Mucosa of descending colon (tissue), 3 donors: ENCODE data around the gene ZFPM1. TPM values are rescaled to one million over a fixed set of nuclear protein-coding genes. Genes with fewer than 3 reads are reported as not detected.

Source experiments
- ATAC-seq: fragments of 200-7000 bp; cut with Tn5 transposase; one replicate; pipeline ENCODE4 v1.9.1; 2020; ENCODE audit warnings: mild to moderate bottlenecking, moderate library complexity
- DNase-seq, 3 donors: peaks; one replicate each; pipeline ENCODE4 v3.0.0-alpha.2; 2020
- H3K36me3 ChIP-seq: fragments of 200-600 bp; one replicate; pipeline ENCODE4 v1.8.0; 2021; ENCODE audit warnings: low read depth, mild to moderate bottlenecking
- H3K4me1 ChIP-seq: fragments of 200-600 bp; one replicate; pipeline ENCODE4 v1.8.0; 2021; ENCODE audit warnings: low read depth, mild to moderate bottlenecking
- H3K4me3 ChIP-seq: fragments of 200-600 bp; one replicate; pipeline ENCODE4 v1.8.0; 2021; ENCODE audit warnings: mild to moderate bottlenecking
- H3K9me3 ChIP-seq: fragments of 200-600 bp; one replicate; pipeline ENCODE4 v1.8.0; 2021; ENCODE audit warnings: mild to moderate bottlenecking
- intact Hi-C, 2 donors: fragments of 100-400 bp; cut with DNase I in 1 of 2; cut with micrococcal nuclease in 1 of 2; formaldehyde crosslinking; loops; one replicate each; pipeline versions ENCODE4 v1.11.0 to v1.11.1; 2022; cut with DNase I, micrococcal nuclease
- total RNA-seq, 3 donors: library from RNA; stranded (reverse); fragmentation: NEBNext Ultra II Directional in 2 of 3; extraction: Animal tissue kit (Norgen Biotek cat#: 25700) in 2 of 3; gene quantifications; one replicate each; pipeline versions ENCODE4 v1.2.1 to v1.2.4, GENCODE V29; 2021 to 2023
- TF ChIP-seq, protein P1 (sequence below): fragments of 200-600 bp; IDR thresholded peaks from one replicate; pipeline ENCODE4 v1.8.0; 2022; ENCODE audit warnings: antibody characterized with exemption, mild to moderate bottlenecking
- donor health status: DM: no; HTN: no; CAD: no; lungs with moderate emphysema.
- donor health status: DM: no; HTN: no; CAD: no.
- donor health status: DM: no; HTN: yes; CAD: no.

The ZFPM1 gene
- total RNA-seq, 3 donors from 2014 or later: 5.2 to 10.3 (median 7.2) TPM

DNA sequence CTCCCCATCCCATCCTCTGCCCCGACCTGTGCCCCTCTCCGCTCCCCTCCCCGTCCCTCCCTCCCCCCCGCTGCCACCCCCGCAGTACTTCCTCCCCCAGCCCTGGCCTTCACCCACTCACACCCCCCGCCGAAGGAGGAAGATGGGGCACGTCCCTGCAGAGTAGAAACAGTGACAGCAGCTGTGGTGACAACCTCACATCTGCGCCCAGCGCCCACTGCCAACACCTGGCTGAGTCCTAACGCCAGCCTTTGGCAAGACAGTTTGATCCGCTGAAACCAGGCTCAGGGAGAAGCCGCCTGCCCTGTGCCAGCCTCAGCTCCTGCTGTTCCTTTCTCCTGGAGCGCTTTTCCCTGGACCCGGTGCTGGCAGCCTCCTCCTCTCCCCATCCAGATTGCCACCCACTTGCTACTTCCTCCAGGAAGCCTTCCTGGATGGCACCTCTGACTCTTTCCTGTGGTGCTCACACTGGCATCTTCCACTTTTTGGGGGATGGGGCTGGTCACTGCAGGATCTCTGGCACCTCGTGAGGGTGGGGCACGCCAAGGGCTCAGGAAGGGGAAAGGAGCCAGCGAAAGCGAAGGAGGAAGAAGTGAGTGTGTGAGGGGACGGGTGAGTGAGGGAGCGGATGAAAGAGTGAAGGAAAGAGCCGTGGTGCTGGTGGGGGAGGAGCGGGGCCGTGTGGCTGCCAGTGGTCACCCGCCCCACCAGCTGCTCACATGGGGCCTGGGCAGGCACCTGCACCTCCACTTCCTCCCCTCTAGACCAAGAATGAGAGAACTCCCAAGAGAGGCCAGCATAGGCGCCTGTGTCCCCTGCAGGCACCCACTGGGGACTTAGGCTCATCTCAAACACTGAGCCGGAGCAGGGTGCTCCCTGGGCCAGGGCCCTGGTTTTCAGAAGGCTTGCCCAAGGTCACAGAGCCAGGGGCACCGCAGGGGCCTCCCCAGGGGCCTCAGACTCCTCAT lies 27.0 kb downstream of the ZFPM1 start:
- DNase-seq (no peak), ATAC-seq (peak; percentile 51)
- intact Hi-C loops: no loop called here
- TF ChIP-seq, protein P1, sequence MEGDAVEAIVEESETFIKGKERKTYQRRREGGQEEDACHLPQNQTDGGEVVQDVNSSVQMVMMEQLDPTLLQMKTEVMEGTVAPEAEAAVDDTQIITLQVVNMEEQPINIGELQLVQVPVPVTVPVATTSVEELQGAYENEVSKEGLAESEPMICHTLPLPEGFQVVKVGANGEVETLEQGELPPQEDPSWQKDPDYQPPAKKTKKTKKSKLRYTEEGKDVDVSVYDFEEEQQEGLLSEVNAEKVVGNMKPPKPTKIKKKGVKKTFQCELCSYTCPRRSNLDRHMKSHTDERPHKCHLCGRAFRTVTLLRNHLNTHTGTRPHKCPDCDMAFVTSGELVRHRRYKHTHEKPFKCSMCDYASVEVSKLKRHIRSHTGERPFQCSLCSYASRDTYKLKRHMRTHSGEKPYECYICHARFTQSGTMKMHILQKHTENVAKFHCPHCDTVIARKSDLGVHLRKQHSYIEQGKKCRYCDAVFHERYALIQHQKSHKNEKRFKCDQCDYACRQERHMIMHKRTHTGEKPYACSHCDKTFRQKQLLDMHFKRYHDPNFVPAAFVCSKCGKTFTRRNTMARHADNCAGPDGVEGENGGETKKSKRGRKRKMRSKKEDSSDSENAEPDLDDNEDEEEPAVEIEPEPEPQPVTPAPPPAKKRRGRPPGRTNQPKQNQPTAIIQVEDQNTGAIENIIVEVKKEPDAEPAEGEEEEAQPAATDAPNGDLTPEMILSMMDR: no peak
- H3K4me1 ChIP-seq: no peaks in the 10 kb centered on the region
- no peaks in the 10 kb centered on the region for H3K36me3 ChIP-seq
- H3K4me3 ChIP-seq: no peak overlapping the region
- H3K9me3 ChIP-seq: no peaks in the 10 kb centered on the region

DNA sequence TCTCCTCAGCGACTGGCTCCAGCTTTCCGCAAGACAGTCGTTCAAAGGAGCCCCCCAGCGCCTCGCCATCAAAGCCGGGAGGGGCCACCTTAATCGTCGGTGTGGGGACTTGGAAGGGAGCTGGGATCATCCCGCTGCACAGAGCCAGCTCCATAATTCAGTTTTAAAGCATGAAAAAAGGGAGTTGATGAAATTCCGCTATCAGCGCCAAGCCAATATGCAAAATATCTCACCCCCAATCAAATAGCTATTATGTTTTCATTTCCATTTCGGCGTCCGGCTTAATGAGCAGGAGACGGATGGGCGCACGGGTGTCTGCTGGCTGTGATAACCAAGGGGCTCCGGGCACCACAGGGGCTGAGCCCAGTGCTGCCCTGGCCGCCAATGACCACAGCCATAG lies 27.7 kb downstream of the ZFPM1 start:
- no peak overlapping the region for H3K4me3 ChIP-seq
- DNase-seq (no peak), ATAC-seq (no peak)
- H3K4me1 ChIP-seq: no peaks in the 10 kb centered on the region
- H3K36me3 ChIP-seq: no peaks in the 10 kb centered on the region
- TF ChIP-seq, protein P1: no peak
- H3K9me3 ChIP-seq: no peaks in the 10 kb centered on the region
- intact Hi-C loops: no loop called here

DNA sequence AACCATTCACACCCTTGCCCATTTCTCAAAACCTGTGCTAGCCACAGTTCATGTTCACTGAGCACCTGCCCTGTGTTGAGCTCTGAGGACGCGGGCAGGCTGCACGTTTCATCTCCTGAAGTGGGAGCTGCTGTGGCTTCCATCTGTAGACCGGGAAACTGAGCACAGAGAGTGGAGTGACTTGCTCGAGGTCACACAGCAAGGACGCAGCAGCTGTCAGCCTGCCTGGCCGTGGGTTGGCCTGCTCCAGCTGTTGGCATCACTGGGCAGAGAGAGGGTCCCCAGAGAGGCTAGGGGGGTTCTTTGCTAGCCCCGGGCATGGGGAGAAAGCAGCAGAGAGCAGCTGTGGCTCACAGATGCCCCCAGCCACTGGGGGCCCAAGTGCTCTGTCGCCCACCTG lies 28.8 kb downstream of the ZFPM1 start:
- TF ChIP-seq, protein P1: no peak
- H3K4me1 ChIP-seq: no peaks in the 10 kb centered on the region
- intact Hi-C loops: no loop called here
- ATAC-seq (no peak), DNase-seq (no peak)
- H3K36me3 ChIP-seq: no peaks in the 10 kb centered on the region
- H3K4me3 ChIP-seq: no peak overlapping the region
- H3K9me3 ChIP-seq: no peaks in the 10 kb centered on the region

DNA sequence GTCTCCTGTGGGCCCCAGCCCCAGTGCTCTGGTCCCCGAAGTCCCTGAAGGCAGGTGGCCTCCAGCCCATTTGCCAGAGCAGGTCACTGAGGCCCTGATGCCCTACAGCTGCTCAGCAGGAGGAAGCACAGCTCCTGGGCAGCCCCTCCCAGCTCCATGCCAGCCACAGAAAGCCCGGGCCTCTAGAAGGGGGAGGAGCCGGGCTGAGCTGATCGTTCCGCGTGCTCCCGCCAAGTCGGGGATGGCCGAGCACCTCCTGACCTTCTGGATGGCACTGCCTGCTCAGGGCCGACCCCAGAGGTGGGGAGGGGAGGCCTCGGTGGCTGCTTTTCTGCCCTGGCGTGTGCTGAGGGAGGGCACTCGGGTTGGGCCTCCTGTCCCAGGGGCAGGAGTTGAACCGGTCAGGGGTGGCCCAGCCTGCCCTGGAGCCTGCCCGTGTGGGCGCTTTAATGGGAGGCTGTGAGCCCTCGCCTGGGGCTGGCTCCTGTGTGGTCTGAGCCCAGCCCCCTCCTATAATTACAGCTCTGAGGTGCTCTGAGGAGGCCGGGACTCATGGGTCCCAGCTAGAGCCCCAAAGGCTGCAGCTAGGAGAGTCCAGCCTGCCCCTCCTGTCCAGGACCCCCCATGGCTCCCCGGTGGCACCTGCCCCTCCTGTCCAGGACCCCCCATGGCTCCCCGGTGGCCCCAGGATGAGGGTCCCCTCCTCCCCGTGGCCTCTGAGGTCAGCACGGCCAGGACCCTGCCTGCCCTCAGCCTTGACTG lies 29.7 kb downstream of the ZFPM1 start:
- H3K4me3 ChIP-seq: no peak overlapping the region
- TF ChIP-seq, protein P1: no peak
- H3K36me3 ChIP-seq: no peaks in the 10 kb centered on the region
- peaks cover 6% of the 10 kb centered on the region for H3K4me1 ChIP-seq
- intact Hi-C loops: no loop called here
- DNase-seq (peak in 1 of 3 donors; percentile 48), ATAC-seq (peak; percentile 53)
- no peaks in the 10 kb centered on the region for H3K9me3 ChIP-seq

DNA sequence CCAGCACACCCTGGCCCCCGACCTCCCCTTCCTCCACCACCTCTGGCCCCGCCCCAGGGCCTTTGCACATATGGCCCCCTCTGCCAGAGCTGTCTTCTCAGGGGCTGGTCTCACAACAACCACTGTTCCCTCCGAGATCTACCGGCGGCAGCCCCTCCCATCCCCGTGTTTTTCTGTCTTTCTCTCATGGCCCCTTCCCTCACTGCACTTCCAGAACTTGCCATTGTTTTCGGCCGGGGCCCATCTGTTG lies 30.2 kb downstream of the ZFPM1 start:
- Histone ChIP-seq H3K36me3 (no peaks in the 10 kb centered on the region), H3K4me3 (no peak overlapping the region), H3K9me3 (no peaks in the 10 kb centered on the region), H3K4me1 (peaks cover 6% of the 10 kb centered on the region)
- ATAC-seq: no peak
- TF ChIP-seq, protein P1: no peak
- no peak for DNase-seq
- intact Hi-C loops: no loop called here
